Rectal smooth muscle tissue (tissue), 1 donor: Measurements from ENCODE around the gene NUMB.

Experiments used
- H3K27ac ChIP-seq: one replicate; pipeline ENCODE4 v1.7.0; 2013; ENCODE audit warnings: low read depth, low read length, inconsistent platforms
- H3K27me3 ChIP-seq: one replicate; pipeline ENCODE4 v1.7.0; 2013; ENCODE audit warnings: low read length; ENCODE audit not compliant: control insufficient read depth, insufficient read depth
- H3K36me3 ChIP-seq: one replicate; pipeline ENCODE4 v1.7.0; 2013; ENCODE audit warnings: low read length; ENCODE audit not compliant: control insufficient read depth, insufficient read depth
- H3K4me1 ChIP-seq: one replicate; pipeline ENCODE4 v1.7.0; 2013; ENCODE audit warnings: low read length; ENCODE audit not compliant: control insufficient read depth, insufficient read depth
- H3K4me3 ChIP-seq: one replicate; pipeline ENCODE4 v1.7.0; 2013; ENCODE audit warnings: low read length
- H3K9ac ChIP-seq: one replicate; pipeline ENCODE4 v1.7.0; 2013; ENCODE audit warnings: low read length

NUMB gene

DNA sequence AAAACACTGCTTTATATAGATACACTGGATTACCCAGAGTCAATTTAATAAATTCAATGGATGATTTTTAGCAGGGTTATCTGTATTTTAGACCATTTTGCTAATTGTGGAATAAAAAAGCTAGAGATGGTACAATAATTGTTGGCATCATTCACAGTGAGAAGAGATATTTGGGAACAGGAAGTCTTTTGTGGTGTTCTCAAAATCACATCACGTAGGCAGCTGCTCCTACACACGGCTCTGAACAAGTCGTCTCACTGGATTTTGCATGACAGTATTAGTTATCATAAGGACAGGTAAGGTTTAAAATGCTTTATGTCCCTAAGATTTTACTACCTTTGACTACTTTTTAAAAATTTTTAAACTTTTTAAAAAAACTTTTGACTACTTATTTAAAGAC lies 169.0 kb downstream of the NUMB start:
- no peak overlapping the region for H3K27ac ChIP-seq
- no peak overlapping the region for H3K9ac ChIP-seq
- peaks cover 6% of the 10 kb centered on the region for H3K36me3 ChIP-seq
- H3K27me3 ChIP-seq, result no peaks in the 10 kb centered on the region
- H3K4me3 ChIP-seq, result no peak overlapping the region
- H3K4me1 ChIP-seq, result no peaks in the 10 kb centered on the region

DNA sequence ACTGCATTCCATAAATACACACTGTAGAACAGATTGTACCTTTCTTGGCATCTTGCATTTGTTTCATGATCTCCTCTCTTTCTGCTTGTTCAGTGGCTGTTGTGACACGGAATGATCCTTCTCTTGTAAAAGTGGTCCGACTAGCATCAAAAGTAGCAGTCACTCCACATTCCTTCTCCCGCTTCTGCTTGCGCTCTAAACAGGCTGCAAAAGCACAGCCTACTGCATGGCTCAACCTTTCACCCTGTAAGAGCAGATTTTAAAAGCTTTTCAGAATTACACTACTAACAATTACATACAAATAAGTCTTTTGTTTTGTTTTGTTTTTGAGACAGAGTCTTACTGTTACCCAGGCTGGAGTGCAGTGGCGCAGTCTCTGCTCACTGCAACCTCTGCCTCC lies 171.3 kb downstream of the NUMB start:
- Histone ChIP-seq H3K36me3 (peaks cover 22% of the 10 kb centered on the region), H3K27me3 (no peaks in the 10 kb centered on the region), H3K4me3 (no peak overlapping the region), H3K4me1 (no peaks in the 10 kb centered on the region), H3K27ac (no peak overlapping the region), H3K9ac (no peak overlapping the region)

DNA sequence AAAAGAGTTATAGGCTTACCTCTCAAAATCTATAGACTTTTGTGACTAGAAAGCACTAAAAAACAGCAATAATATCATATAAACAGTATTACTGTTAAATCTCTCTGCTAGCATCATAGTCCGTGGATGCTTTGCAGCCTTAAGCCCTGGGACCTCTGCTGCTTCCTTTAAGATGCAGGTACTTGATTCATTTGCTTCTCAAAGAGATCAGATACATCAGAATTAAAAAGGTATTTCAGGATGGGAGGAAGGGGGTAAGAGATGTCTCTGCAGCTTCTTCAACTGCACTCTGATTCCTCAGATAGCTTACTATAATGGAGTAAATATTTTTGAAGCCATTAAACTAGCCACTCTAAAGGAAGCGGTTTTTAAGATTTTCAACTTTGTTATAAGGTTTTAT lies 171.7 kb downstream of the NUMB start:
- Histone ChIP-seq H3K4me1 (no peaks in the 10 kb centered on the region), H3K9ac (no peak overlapping the region), H3K27ac (no peak overlapping the region), H3K4me3 (no peak overlapping the region), H3K36me3 (peaks cover 24% of the 10 kb centered on the region), H3K27me3 (no peaks in the 10 kb centered on the region)

DNA sequence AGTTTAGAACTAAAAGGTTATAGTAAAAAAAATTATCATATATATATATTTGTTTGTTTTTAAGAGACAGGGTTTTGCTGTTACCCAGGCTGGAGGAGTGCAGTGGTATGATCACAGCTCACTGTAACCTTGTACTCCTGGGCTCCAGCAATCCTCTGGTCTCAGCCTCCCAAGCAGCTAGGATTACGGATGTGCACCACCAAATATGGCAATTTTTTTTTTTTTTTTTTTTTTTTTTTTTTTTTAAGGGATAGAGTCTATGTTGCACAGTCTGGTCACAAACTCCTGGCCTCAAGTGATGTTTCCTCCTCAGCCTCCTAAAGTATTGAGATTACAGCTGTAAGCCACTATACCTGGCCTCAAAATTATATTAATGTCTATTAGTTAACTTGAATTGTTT lies 172.4 kb downstream of the NUMB start:
- no peak overlapping the region for H3K9ac ChIP-seq
- H3K4me3 ChIP-seq, result no peak overlapping the region
- H3K27ac ChIP-seq, result no peak overlapping the region

DNA sequence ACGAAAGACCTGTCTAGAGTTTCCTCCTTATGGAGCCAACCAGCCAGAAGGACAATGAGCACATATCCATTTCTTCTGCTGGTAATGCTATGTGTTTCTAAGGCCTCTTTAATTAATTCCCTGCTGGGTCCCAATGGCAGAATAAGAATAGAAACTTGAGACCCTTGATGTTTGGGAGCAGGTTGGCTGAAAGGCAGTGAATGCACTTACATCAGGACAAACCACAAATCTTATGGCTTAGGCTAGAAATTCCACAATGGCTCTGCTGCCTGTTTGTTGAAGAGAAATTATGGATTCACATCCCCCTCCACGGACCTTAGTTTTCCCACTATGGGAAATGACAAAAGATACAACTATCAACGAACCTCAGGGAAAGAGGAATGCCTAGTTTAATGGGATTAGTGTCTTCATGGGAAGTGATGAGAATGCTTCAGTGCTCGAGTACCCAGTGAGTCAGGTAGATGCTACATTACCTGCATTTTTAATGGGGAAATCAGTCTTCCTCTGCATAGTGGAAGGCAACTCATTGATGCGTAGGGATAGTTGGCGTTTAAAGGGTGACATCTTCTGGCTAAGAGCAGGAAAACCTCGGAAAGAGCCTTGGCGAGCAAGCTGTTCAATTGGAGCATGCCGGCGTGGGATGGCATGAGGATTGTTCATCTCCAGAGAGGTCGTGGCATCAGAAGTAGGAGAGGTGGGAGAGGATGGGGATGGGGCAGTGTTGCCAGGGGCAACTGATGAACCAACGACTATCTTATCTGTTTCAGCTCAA lies 174.6 kb downstream of the NUMB start:
- H3K4me1 ChIP-seq, result no peaks in the 10 kb centered on the region
- H3K27me3 ChIP-seq, result no peaks in the 10 kb centered on the region
- H3K36me3 ChIP-seq, result peaks cover 31% of the 10 kb centered on the region
- H3K27ac ChIP-seq, result no peak overlapping the region
- no peak overlapping the region for H3K9ac ChIP-seq
- no peak overlapping the region for H3K4me3 ChIP-seq

More for the DNA sequence above, 172.4 kb downstream of the NUMB start:
- Histone ChIP-seq H3K4me1 (no peaks in the 10 kb centered on the region), H3K27me3 (no peaks in the 10 kb centered on the region), H3K36me3 (peaks cover 26% of the 10 kb centered on the region)

DNA sequence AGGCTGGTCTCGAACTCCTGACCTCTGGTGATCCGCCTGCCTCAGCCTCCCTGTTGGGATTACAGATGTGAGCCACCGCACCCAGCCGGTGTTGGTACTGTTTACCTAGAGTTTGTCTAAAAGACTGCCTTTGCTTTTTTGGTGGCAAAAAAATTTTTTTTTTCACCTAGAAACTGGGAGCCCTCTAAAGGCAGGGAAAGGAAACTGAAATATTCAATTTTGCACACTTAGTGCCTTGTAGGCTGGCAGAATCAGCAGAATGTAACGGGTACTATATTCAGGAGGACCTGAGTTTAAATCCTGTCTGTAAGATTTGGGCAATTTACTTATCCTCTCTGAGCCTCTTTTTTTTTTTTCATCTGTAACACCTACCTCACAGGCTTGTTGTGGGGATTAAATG lies 177.4 kb downstream of the NUMB start:
- H3K9ac ChIP-seq, result no peak overlapping the region
- no peak overlapping the region for H3K4me3 ChIP-seq
- peaks cover 38% of the 10 kb centered on the region for H3K36me3 ChIP-seq
- no peaks in the 10 kb centered on the region for H3K4me1 ChIP-seq
- H3K27ac ChIP-seq, result no peak overlapping the region
- no peaks in the 10 kb centered on the region for H3K27me3 ChIP-seq

DNA sequence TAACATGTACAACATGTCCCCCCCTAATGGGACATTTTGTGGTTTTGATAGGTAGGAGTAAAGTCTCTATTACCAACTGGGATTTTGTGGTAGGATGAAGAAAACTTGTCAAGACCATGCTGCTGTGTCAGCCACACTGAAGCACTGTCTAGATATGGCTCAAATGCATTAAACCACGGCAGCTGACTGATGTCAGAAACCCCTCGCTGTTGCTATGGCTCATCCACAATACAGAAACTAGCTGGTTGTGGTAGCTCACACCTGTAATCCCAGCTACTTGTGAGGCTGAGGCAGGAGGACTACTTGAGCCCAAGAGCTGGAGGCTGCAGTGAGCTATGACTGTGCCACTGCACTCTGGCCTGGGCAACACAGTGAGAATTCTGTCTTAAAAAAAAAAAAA lies 181.0 kb downstream of the NUMB start:
- Histone ChIP-seq H3K4me1 (no peaks in the 10 kb centered on the region), H3K4me3 (no peak overlapping the region), H3K36me3 (peaks cover 30% of the 10 kb centered on the region), H3K27ac (no peak overlapping the region), H3K9ac (no peak overlapping the region), H3K27me3 (no peaks in the 10 kb centered on the region)

DNA sequence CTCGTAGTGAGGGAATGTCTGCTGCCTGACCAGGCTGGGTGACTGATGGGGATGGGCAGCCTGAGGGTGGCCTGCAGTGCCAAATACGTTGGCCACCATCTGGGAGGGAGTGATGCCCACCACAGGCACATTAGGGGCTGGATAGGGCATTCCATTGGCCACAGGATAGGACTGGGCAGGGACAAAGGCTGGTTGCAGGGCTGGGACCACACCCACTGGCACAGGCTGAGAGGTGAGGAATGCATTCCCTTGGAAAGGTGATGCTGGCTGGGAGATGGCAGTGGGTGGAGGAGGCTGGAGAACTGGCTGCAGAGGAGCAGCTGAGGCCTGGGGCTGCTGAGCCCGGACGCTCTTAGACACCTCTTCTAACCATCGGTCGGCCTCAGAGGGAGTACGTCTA lies 181.5 kb downstream of the NUMB start:
- Histone ChIP-seq H3K36me3 (peaks cover 25% of the 10 kb centered on the region), H3K27me3 (no peaks in the 10 kb centered on the region), H3K4me1 (no peaks in the 10 kb centered on the region)

DNA sequence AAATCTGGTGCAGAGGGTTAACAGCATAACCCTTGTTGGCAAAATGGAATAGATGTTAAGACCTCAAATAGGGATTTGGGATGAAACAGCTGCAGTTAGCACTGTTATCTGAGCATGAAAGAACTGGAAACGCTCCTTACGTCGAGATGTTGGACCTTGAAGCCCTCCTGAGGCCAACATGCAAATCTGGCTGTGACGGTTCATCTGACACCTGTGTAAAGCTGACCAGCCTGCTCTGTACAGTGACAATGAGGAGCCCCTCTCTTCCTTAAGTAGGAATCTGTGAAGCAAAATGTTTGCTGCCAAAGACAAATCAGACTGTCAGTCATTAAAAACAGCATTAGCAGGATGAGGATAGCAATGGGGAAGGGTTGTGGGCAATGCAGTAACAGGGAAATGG lies 184.5 kb downstream of the NUMB start:
- Histone ChIP-seq H3K4me3 (no peak overlapping the region), H3K9ac (no peak overlapping the region), H3K4me1 (peaks cover 5% of the 10 kb centered on the region), H3K27me3 (no peaks in the 10 kb centered on the region), H3K27ac (no peak overlapping the region), H3K36me3 (peaks cover 16% of the 10 kb centered on the region)

More for the DNA sequence above, 181.5 kb downstream of the NUMB start:
- H3K9ac ChIP-seq, result no peak overlapping the region
- no peak overlapping the region for H3K4me3 ChIP-seq
- no peak overlapping the region for H3K27ac ChIP-seq

DNA sequence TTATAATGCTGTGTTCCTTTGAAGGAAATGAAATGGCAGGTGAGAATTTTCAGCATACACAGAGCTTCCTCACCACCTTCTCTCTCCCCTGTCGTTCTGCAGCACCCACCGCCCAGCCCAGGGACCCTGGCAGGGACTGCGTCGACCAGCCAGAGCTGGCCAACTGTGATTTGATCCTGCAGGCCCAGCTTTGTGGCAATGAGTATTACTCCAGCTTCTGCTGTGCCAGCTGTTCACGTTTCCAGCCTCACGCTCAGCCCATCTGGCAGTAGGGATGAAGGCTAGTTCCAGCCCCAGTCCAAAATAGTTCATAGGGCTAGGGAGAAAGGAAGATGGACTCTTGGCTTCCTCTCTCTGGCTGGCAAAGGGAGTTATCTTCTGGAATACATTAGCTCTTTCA lies 186.0 kb downstream of the NUMB start:
- Histone ChIP-seq H3K27ac (no peak overlapping the region), H3K9ac (no peak overlapping the region), H3K4me1 (peaks cover 5% of the 10 kb centered on the region), H3K4me3 (no peak overlapping the region), H3K27me3 (no peaks in the 10 kb centered on the region), H3K36me3 (peaks cover 16% of the 10 kb centered on the region)

DNA sequence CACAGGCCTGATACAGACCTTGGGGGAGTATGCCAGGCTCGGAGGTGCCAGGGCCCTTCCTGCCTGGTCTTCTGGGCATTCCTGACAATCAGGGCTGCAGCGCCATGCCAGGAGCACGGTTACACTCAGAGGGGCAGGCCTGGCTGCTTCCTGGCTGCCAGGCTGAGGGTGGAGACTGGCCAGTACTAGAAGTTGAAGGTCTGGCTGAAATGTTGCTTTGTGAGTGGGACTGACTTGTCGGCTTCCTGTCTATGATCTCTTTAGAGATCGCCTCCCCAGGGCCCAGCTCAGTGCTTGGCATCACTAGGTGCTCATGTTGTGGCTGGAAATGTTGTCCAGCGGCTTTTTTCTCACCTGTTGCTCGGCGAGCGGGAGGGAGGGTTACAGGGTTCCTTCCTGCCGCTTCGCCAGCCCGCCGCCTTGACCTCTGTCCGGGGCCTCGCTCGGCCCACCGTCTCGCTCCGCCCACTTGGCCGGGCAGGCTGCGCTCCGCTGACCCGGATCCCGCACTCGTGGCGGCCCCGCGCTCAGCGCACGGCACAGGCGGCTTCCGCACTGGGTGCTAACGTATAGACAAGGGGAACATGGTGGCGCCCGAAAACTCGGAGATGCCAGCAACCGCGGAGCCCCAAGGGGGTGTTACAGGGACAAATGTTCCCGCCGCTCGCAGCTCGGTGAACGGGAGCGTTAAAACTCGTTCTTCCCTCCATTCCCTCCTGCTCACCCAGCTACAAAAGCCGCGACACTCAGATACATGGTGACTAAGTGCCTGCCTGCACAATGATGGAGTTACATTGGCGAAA lies 188.4 kb downstream of the NUMB start:
- Histone ChIP-seq H3K27ac (no peak overlapping the region), H3K36me3 (peaks cover 5% of the 10 kb centered on the region), H3K4me3 (peak overlapping the region; percentile 54), H3K4me1 (peaks cover 5% of the 10 kb centered on the region), H3K27me3 (no peaks in the 10 kb centered on the region), H3K9ac (no peak overlapping the region)

DNA sequence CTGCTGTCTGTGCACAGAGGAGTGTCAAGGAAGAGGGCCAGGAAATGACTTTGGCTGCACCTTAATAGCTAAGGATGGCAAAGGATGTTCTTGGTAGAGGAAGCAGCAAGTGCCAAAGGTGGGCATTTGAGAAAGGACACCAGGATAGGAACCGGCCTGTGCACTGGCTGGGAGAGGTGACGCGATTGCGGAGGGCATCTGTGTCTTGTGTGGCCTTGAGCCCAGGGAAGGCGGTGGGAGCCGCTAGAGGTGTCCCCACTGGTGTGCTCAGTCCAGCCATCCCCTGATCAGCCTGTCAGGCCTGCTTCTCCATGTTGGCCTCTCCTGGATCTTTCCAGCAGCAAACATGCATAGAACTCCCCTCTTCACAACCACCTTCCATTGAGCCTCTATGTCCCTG lies 190.9 kb downstream of the NUMB start:
- H3K36me3 ChIP-seq, result no peaks in the 10 kb centered on the region
- H3K9ac ChIP-seq, result no peak overlapping the region
- H3K4me1 ChIP-seq, result peaks cover 5% of the 10 kb centered on the region
- no peak overlapping the region for H3K4me3 ChIP-seq
- no peaks in the 10 kb centered on the region for H3K27me3 ChIP-seq
- H3K27ac ChIP-seq, result no peak overlapping the region

DNA sequence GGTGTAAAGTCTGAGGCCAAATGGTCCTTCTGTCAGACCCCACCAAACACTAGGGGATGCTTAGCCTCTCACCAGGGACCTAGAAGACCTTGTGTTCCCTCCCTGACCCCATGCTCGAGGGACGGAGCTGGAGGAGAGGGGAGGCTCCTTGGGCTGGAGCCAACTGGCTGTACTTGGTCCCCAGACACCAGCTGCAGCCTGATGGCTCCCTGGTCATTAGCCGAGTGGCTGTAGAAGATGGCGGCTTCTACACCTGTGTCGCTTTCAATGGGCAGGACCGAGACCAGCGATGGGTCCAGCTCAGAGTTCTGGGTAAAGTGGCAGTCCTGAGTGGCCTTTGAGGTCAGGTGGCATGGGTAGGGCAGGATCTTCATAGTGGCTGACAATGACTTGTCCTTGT lies 192.0 kb downstream of the NUMB start:
- Histone ChIP-seq H3K36me3 (no peaks in the 10 kb centered on the region), H3K27ac (no peak overlapping the region), H3K27me3 (no peaks in the 10 kb centered on the region), H3K4me1 (peaks cover 5% of the 10 kb centered on the region), H3K9ac (no peak overlapping the region), H3K4me3 (no peak overlapping the region)
